NOMO-1 treated with dmso at 0.1 percent for 144 hours (cell line): ENCODE measurements around the gene CLEC3B.
A peak's percentile ranks its signal among the peaks of the same experiment; 100 is the strongest.
"Not testable (repeated sequence)": the region's sequence is repeated elsewhere in the genome, so short reads cannot be mapped to it uniquely, and the experiment has no call there.

Experiments
- DNase-seq: peaks from one replicate; lab custom pipeline; 2025; ENCODE audit not compliant: unreplicated experiment; lab: John Stamatoyannopoulos, UW

CLEC3B gene

GRCh38 chr3:45064512-45065372 is 38.6 kb downstream of the CLEC3B start:
- peak; percentile 28 for DNase-seq

DNA sequence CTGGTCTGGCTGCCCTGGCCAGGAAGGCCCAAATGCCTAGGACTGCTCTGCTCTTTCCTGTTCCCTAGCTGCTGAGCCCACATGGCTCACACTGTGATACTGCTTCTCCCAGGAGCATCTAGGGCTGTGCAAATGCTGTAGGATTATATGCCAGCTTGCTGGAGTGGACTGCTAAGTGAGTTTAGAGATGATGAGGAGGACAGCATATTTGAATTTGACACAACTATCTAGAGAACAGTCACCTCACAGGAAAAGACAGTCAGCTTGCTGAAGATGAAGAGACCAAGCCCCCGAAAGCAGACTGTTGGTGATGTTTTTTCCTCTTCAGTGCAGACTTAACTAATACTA is 39.2 kb downstream of the CLEC3B start:
- no peak for DNase-seq

- no peak for DNase-seq
Observed at GRCh38 chr3:45066109-45066801, 40.2 kb downstream of the CLEC3B start.

GRCh38 chr3:45067486-45067885 is 41.4 kb downstream of the CLEC3B start:
- no peak for DNase-seq

- DNase-seq, result no peak
Observed at GRCh38 chr3:45067941-45068340, 41.8 kb downstream of the CLEC3B start.

DNA sequence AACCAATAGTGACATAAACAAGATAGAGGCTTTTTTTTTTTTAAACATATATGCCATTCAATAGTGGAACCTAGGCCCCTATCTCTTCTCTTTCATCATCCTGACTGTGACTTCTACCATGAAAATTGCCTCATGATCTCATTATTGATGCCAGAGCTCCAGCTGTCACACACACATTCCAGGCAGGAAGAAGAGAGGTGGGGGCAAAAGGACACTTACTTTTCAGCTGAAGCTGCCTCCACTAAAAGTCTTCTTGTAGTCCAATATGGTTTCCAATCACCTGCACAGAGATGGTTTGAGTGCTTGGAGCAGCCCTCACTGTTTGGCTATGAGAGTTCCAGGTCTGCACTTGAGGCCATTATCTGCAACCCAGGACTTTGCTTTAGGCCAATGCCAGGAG is 45.0 kb downstream of the CLEC3B start:
- no peak for DNase-seq

GRCh38 chr3:45075821-45076625 is 49.9 kb downstream of the CLEC3B start:
- no peak for DNase-seq

- not testable (repeated sequence) for DNase-seq
Observed at GRCh38 chr3:45078256-45078655, 52.2 kb downstream of the CLEC3B start.

- no peak for DNase-seq
Observed at GRCh38 chr3:45078910-45079522, 52.9 kb downstream of the CLEC3B start.

GRCh38 chr3:45079715-45080114 is 53.6 kb downstream of the CLEC3B start:
- DNase-seq, result no peak

DNA sequence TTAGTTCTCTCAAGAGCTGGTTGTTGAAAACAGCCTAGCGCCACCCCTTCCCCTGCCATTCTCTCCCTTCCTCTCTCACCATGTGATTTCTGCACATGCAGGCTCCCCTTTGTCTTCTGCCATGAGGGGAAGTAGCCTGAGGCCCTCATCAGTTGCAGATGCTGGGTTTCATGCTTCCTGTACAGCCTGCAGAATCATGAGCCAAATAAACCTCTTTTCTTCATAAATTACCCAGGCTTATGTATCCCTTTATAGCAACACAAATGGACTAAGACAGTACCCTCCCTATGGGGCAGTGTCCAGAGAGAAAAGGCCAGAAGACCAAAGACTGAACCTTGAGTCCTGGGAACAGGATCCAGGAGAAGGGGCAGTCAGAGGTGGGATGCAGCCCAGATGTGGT is 54.7 kb downstream of the CLEC3B start:
- DNase-seq, result no peak

- DNase-seq, result no peak
Observed at GRCh38 chr3:45081506-45082141, 55.5 kb downstream of the CLEC3B start.

DNA sequence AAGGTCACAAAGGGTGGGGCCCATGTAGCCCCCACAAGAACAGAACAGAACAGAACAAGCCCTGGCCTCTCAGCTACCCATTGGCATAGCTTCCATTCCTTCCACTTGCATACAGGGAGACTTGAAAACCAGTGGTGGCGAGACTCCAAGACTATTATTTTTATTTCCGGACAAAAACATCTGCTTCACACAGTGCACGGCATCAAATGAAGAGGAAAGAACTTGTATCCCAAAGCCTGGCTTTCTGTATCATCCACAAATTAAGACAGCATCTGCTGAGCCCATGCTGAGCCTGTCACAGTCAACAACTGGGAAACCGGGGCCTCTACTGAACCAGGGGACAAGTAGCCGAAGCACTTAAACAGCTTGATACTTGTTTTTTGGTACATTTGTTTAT is 56.0 kb downstream of the CLEC3B start:
- no peak for DNase-seq

DNA sequence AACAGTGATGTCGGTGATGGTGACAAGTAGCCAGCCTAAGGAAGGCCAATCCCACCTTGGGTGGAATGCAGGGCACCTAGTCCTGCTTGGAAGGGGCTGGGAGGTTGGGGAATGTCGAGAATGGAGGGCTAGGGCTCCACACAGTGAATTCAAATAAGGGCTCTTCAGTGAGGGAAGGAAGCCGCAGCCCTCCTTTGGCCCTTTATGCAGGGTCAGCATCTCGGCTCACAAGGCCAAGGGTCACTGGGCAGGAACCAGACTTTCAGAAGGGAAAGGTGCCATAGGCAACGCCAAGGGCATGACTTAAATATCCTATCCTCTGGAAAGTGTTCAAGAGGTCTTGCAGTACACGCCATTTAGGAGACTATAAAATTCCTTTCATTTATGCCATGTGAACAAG is 56.9 kb downstream of the CLEC3B start:
- no peak for DNase-seq

DNA sequence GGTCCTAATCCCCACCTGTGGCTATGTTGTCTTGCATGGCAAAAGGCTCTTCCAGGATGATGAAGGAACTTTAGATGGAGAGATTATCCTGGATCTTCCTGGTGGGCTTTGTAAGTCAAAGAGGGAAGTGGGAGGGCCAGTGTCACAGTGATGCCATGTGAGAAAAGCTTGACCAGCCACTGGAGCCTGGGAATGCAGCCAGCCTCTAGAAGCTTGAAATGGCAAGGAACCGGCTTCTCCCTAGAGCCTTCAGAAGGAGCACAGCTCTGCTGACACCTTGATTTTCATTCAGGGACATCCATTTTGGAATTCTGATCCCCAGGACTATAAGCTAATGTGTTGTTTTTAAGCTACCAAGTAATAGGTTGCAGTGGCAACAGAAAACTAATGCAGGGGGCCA is 58.3 kb downstream of the CLEC3B start:
- no peak for DNase-seq

DNA sequence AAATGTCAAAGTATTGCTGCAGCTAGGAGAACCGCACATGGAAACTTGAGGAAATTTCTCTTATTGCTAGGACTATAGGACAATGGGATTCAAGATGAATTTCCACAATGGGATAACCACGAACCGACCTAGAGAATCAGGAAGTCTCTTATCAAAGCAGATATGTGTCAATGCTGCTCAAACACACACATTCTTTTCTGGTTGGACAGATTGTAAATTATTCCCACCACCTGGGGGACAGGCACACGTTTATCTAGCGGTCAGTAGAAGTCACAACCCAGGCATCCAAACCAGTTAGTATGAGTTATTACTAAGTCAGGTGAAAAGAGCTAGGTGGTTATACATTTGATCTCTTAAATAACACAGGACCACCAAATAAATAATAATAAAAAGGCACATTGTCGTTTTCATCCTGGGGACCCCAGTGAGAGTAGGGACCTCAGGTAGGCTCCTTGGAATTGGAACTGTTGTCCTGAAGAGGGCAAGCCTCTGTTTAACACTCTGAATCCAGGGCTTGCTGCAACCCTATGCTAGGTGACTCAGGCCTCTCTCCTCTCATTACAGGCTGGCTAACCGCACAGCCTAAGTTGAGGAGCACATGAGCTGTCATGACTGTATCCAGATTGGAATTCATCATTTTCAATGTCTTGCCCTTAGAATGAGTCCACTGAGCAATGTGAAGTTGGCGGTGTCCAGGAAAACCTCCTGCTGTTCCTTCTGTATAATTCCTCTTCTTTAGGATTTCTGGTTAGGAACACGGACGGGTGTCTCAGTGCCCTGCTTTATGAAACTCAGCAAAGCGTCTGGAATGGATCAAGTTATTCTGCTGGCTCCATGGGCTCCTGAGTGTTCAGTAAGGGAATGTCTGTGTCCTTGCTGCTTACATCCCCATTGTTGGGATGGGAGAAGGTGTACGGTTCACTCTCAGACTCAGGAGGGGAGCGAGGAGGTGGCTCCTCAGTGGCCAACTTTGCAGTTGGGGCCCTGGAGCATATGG is 59.0 kb downstream of the CLEC3B start:
- DNase-seq, result no peak
